Measurements from ENCODE around the gene SLC18B1.

SLC18B1 gene

GRCh38 chr6:132760256-132760655 lies 38.2 kb downstream of the SLC18B1 start:
- H3K4me3 ChIP-seq (ENCODE audit: low read length) = no peak overlapping the region
- peak; percentile 45 for DNase-seq (ENCODE audit: low read depth)
- no peak for TF ChIP-seq CTCF (IDR thresholded peaks at IDR 0.05; ENCODE audit: insufficient read depth, low read depth, low read length, missing control alignments)

- H3K4me3 ChIP-seq (ENCODE audit: low read length) = no peak overlapping the region
- TF ChIP-seq CTCF (IDR thresholded peaks at IDR 0.05; ENCODE audit: insufficient read depth, low read depth, low read length, missing control alignments) = no peak
- no peak for DNase-seq (ENCODE audit: low read depth)
Measured at GRCh38 chr6:132758689-132759088, 39.7 kb downstream of the SLC18B1 start.

- H3K4me3 ChIP-seq (ENCODE audit: low read length) = no peak overlapping the region
- TF ChIP-seq CTCF (IDR thresholded peaks at IDR 0.05; ENCODE audit: insufficient read depth, low read depth, low read length, missing control alignments) = no peak
- peak; percentile 83 for DNase-seq (ENCODE audit: low read depth)
Measured at GRCh38 chr6:132752255-132752654, 46.2 kb downstream of the SLC18B1 start.

- H3K4me3 ChIP-seq (ENCODE audit: low read length) = no peak overlapping the region
- TF ChIP-seq CTCF (IDR thresholded peaks at IDR 0.05; ENCODE audit: insufficient read depth, low read depth, low read length, missing control alignments) = no peak
- DNase-seq (ENCODE audit: low read depth) = no peak
Measured at GRCh38 chr6:132751828-132752227, 46.6 kb downstream of the SLC18B1 start.

- TF ChIP-seq CTCF (IDR thresholded peaks at IDR 0.05; ENCODE audit: insufficient read depth, low read depth, low read length, missing control alignments) = no peak
- no peak for DNase-seq (ENCODE audit: low read depth)
- no peak overlapping the region for H3K4me3 ChIP-seq (ENCODE audit: low read length)
Measured at GRCh38 chr6:132751306-132751705, 47.1 kb downstream of the SLC18B1 start.

- no peak for TF ChIP-seq CTCF (IDR thresholded peaks at IDR 0.05; ENCODE audit: insufficient read depth, low read depth, low read length, missing control alignments)
- DNase-seq (ENCODE audit: low read depth) = no peak
- no peak overlapping the region for H3K4me3 ChIP-seq (ENCODE audit: low read length)
Measured at GRCh38 chr6:132750455-132751248, 47.8 kb downstream of the SLC18B1 start.

GRCh38 chr6:132749111-132749510 lies 49.3 kb downstream of the SLC18B1 start:
- H3K4me3 ChIP-seq (ENCODE audit: low read length) = no peak overlapping the region
- peak; percentile 85 for DNase-seq (ENCODE audit: low read depth)

More at GRCh38 chr6:132749111-132749510, 49.3 kb downstream of the SLC18B1 start:
- TF ChIP-seq CTCF (IDR thresholded peaks at IDR 0.05; ENCODE audit: insufficient read depth, low read depth, low read length, missing control alignments) = no peak
